Activated CD4-positive, alpha-beta T cell treated with anti-CD3 and anti-CD28 coated beads, Interleukin-2, Interleukin-4, amounts not matched to agents 100 ng/mL and 50 ng/mL, durations not matched to agents 16 hours and 8 hours (primary cell): ENCODE results near the gene HOXD10.

Experiments used
- DNase-seq: peaks from one replicate; pipeline ENCODE4 v3.0.0-alpha.2; 2020; ENCODE audit warnings: low spot score

The HOXD10 gene

GRCh38 chr2:176151442-176152287 is 35.1 kb downstream of the HOXD10 start, which contains the start of gene HOXD4:
TSS of gene HOXD4 (plus strand) at chr2:176151550. CDS start at chr2:176151634, 84 bp downstream.
- DNase-seq: no peak

GRCh38 chr2:176152350-176153181 is 36.0 kb downstream of the HOXD10 start:
- DNase-seq: no peak

- DNase-seq: no peak
Observed at GRCh38 chr2:176154576-176155252, 38.1 kb downstream of the HOXD10 start.

- no peak for DNase-seq
Observed at GRCh38 chr2:176155356-176156044, 38.9 kb downstream of the HOXD10 start.

DNA sequence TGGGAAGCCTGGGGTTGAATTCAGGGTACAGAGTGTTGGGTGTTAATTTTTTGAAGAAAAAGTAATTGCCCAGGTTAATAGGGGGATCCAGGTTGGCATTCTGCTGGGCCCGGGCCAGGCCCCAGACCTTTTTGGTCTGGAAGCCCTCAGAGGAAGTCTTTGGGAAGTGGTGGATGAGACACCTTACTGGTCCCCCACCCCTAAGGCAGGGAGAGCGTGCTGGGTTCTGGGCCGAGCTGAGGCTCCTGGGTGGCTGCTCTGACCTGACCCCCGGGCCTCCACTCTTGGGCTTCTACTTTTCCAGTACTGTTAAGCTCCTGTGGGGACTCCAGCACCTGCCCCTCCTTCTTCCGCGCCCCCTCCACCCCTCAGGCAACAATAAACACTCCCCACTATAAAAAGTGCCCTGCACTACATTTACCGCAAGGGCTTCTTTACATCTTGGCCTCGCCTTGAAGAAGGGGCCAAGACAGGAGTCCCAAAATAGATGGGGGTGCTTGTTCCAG is 39.8 kb downstream of the HOXD10 start:
- DNase-seq: no peak

DNA sequence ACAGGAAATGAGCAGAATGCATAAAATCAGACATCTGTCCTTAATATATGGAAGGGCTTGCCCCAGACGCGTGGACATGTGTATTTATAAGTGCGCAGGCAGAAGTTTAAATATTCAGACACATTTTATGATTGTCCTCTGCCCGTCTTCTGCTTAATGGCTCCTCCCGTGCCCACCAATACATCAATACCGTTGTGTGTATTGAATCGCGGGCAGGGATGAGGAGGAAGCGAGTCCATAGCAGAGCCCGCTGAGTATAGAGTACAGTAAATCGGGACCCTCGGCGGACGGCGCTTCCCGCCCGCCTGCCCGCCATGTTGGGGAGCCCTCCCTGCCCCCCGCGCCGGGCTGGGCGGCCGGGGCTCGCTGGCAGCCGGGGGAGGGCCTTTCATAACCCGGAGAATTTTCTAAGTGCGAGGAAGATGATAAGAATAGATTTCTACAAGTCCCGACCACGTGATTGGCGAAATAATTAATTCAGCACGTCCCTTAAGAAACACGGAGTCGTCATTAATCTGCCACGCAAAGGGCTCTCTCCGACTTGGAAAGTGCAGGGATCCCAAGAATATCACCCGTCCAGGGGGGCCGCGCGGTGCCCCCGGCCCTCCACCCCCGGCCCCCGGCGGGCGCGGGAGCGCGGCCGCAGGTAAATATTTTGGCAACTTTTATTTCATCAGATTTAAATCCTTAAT is 40.4 kb downstream of the HOXD10 start, which contains the start of gene HOXD3:
Gene HOXD3 (plus strand): TSS at position 501 of the 692 bp plus-strand sequence. CDS start 11,808 bp downstream, outside the sequence.
- no peak for DNase-seq

DNA sequence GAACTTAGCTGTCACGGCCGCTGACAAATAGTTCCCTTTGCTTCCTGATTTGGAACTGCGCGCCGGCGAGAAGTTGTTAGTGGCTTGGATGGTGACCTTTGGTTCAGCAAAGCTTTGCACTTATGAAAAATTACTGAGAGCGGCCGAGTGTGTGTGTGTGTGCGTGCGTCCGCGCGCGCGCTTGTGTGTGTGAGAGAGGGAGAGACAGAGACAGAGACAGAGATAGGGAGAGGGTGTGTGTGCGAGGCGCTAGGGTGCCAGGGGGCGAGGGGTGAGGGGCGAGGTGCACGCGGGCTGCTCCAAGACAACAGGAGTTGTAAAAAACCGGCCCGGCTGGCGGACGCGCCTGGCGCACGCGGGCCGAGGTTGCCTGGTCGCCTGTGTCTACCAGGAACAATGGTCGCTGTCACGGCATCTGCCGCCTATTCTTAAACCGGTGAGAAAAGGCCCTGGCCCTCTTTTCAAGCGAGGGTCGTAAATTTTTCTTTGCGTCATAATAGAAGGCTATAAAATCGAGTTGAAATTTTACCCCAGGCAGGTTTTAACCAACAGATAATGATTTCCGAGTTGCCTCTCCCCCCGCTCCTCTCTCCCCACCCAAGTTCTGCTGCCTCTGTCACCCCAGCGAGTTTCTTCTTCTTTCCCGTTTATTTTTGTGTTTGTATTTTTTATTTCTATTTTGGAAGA is 41.1 kb downstream of the HOXD10 start:
- no peak for DNase-seq

DNA sequence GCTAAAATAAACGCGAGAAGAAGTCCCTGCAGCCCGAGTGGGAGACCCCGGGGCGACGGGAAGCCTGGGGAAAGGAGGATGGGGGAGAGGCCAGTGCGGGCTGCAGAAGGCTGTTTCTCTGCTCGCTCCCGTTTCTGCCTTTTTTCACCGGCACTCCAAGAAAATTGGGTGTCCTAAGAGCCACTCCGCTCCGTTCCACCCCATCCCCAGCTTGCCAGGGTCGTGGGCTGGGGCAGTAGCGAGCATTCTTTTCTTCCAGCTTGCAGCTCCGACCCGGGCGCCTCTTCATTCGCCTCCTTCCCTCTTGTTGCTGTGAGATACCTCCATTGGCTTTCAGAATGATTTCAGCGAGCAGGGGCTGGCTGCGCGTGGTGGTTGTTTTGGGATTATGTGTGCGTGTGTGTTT is 41.6 kb downstream of the HOXD10 start:
- no peak for DNase-seq

GRCh38 chr2:176158855-176159662 is 42.5 kb downstream of the HOXD10 start:
- no peak for DNase-seq

DNA sequence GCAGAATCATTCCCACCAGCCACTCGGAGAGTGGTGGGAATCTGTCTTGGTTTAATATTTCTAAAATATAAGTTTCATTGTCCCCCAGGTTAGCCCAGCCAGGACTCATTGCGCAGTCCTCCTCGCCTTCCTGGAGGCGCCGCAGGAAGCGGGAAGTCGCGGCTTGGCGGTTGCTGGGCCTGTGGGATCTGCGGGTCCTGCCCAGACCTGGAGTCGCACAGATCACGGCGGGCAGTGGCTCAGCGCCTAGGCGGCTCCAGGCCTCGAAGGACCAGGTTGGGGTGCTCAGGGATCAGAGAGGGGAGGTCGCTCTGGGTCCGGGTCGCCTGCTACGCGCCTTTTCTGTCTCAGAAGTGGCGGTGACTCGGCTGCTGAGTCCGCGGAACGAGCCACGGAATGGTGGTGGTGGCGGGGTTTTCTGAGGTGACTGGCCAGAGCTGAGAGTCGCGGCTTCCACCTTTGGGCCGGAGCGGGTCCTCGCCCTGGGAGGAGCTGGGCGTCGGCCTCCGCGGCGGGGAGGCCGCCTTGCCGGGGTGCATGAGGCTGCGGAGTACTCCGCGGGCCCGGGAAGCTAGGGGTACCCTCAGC is 43.2 kb downstream of the HOXD10 start:
- no peak for DNase-seq

- no peak for DNase-seq
Observed at GRCh38 chr2:176160251-176160985, 43.8 kb downstream of the HOXD10 start.

DNA sequence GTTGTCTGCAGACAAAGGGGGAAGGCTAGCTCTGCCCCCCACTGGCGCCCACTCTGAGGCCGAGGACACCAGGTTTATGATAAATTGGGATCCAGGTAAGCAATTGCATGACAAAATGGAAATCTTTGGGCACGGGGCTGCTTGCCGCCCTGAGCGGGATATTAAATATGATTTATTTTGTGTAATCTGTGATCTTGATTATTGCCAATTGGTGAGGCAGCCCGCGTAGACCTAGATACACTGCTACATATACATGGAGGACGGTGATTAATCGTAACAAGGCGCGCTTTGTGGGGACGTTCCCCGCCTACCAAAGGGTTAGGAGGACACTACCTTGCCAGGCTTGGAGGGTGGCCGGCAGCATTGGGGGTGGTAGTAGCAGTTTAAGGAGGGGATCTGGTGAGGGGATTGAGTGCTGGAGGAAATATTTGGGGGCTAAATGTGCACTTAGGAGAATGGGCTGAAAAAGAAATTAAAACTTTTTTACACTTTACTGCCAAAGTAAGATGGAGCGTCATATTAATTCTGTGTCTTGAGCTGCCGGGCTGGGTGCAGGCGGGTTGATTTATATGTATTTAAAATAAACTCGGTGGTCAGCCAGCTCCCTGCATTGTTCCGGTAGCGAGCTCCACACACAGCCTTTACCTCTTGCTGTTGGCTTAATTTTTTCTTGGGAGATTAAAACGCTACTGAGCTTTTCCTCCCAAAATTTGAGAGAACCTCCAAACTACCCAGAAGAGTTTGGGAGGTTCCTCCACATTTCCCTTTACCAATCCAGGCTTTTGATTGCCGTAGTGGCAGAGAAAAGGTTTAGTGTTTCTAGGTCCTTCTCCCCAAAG is 44.6 kb downstream of the HOXD10 start:
- DNase-seq: no peak

GRCh38 chr2:176161825-176162626 is 45.4 kb downstream of the HOXD10 start:
- no peak for DNase-seq

GRCh38 chr2:176162911-176163671 is 46.5 kb downstream of the HOXD10 start:
- no peak for DNase-seq

GRCh38 chr2:176163672-176164056 is 47.1 kb downstream of the HOXD10 start:
- DNase-seq: no peak

DNA sequence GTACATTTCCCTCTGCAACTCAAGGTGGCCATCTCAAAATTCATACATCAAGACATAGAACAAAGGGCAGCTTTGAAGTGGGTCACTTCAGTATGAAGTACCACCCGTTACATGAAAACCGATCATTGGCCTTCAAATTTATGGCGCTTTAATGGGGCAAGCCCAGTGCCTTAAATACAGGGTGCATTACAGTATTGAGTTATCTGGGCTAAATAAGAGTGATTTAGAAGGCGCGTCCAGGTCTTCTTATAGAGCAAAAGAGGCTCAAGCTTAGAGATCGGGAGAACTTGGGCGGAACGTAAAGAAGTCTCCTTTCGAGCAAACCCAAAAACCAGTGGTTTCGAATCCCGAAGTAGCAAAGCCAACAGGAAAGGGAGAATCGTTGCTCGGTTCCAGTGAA is 47.6 kb downstream of the HOXD10 start:
- DNase-seq: no peak
